ENCODE measurements around the gene ENTR1.

The ENTR1 gene

GRCh38 chr9:136436055-136436634 lies 25.7 kb upstream of the ENTR1 start:
- in situ Hi-C loops (cut with HindIII; ENCODE audit: low pct_ligation_motif_present, low sequenced_read_pairs), result no loop called here

GRCh38 chr9:136434580-136435169 lies 24.3 kb upstream of the ENTR1 start:
- no peak for DNase-seq
- peaks cover 23% of the 10 kb centered on the region for H3K36me3 ChIP-seq (replicated peaks)
- in situ Hi-C loops (cut with HindIII; ENCODE audit: low pct_ligation_motif_present, low sequenced_read_pairs), result no loop called here

More at GRCh38 chr9:136436055-136436634, 25.7 kb upstream of the ENTR1 start:
- Histone ChIP-seq H3K4me3 (ENCODE audit: low read depth, low read length) (no peak overlapping the region), H3K27ac (no peak overlapping the region), H3K36me3 (replicated peaks) (peaks cover 24% of the 10 kb centered on the region), H3K27me3 (replicated peaks) (no peaks in the 10 kb centered on the region)
- DNase-seq, result no peak
- no peak for TF ChIP-seq CTCF (IDR thresholded peaks at IDR 0.05; ENCODE audit: low read depth, low read length, missing control alignments)

GRCh38 chr9:136433849-136434579 lies 23.6 kb upstream of the ENTR1 start:
- in situ Hi-C loops (cut with HindIII; ENCODE audit: low pct_ligation_motif_present, low sequenced_read_pairs), result no loop called here
- TF ChIP-seq CTCF (IDR thresholded peaks at IDR 0.05; ENCODE audit: low read depth, low read length, missing control alignments), result no peak
- H3K27me3 ChIP-seq (replicated peaks), result no peaks in the 10 kb centered on the region
- no peak for DNase-seq
- H3K36me3 ChIP-seq (replicated peaks), result peaks cover 29% of the 10 kb centered on the region
- no peak overlapping the region for H3K27ac ChIP-seq
- H3K4me3 ChIP-seq (ENCODE audit: low read depth, low read length), result no peak overlapping the region

More at GRCh38 chr9:136434580-136435169, 24.3 kb upstream of the ENTR1 start:
- H3K4me3 ChIP-seq (ENCODE audit: low read depth, low read length), result no peak overlapping the region
- H3K27ac ChIP-seq, result no peak overlapping the region
- H3K27me3 ChIP-seq (replicated peaks), result no peaks in the 10 kb centered on the region
- TF ChIP-seq CTCF (IDR thresholded peaks at IDR 0.05; ENCODE audit: low read depth, low read length, missing control alignments), result no peak

- no peak for DNase-seq
- in situ Hi-C loops (cut with HindIII; ENCODE audit: low pct_ligation_motif_present, low sequenced_read_pairs), result no loop called here
- peaks cover 33% of the 10 kb centered on the region for H3K36me3 ChIP-seq (replicated peaks)
- H3K27me3 ChIP-seq (replicated peaks), result no peaks in the 10 kb centered on the region
- no peak overlapping the region for H3K4me3 ChIP-seq (ENCODE audit: low read depth, low read length)
- no peak for TF ChIP-seq CTCF (IDR thresholded peaks at IDR 0.05; ENCODE audit: low read depth, low read length, missing control alignments)
- no peak overlapping the region for H3K27ac ChIP-seq
These were observed 22.8 kb upstream of the ENTR1 start for GRCh38 chr9:136433043-136433715.

GRCh38 chr9:136432591-136432990 lies 22.2 kb upstream of the ENTR1 start:
- in situ Hi-C loops (cut with HindIII; ENCODE audit: low pct_ligation_motif_present, low sequenced_read_pairs), result no loop called here
- Histone ChIP-seq H3K4me3 (ENCODE audit: low read depth, low read length) (no peak overlapping the region), H3K27ac (no peak overlapping the region), H3K36me3 (replicated peaks) (peaks cover 33% of the 10 kb centered on the region), H3K27me3 (replicated peaks) (no peaks in the 10 kb centered on the region)
- TF ChIP-seq CTCF (IDR thresholded peaks at IDR 0.05; ENCODE audit: low read depth, low read length, missing control alignments), result no peak
- no peak for DNase-seq

Data from brain microvascular endothelial cell (primary cell).